GM12891 (cell line): Measurements from ENCODE around the gene IGFALS.
"Not testable (repeated sequence)": the region's sequence is repeated elsewhere in the genome, so short reads cannot be mapped to it uniquely, and the experiment has no call there.

Experiments
- POLR2AphosphoS5 ChIP-seq: IDR thresholded peaks from 2 replicates; pipeline ENCODE4 v1.6.1; 2011; ENCODE audit warnings: low read depth, low read length, control low read depth
- TAF1 ChIP-seq: IDR thresholded peaks from 2 replicates; pipeline ENCODE4 v1.6.1; 2011; ENCODE audit warnings: low read depth, low read length, control low read depth

- TF ChIP-seq TAF1, POLR2AphosphoS5: not testable (repeated sequence)
Measured at GRCh38 chr16:1799263-1799662, 5.8 kb upstream of the IGFALS start.
